ENCODE results near the gene CHML.

DNA sequence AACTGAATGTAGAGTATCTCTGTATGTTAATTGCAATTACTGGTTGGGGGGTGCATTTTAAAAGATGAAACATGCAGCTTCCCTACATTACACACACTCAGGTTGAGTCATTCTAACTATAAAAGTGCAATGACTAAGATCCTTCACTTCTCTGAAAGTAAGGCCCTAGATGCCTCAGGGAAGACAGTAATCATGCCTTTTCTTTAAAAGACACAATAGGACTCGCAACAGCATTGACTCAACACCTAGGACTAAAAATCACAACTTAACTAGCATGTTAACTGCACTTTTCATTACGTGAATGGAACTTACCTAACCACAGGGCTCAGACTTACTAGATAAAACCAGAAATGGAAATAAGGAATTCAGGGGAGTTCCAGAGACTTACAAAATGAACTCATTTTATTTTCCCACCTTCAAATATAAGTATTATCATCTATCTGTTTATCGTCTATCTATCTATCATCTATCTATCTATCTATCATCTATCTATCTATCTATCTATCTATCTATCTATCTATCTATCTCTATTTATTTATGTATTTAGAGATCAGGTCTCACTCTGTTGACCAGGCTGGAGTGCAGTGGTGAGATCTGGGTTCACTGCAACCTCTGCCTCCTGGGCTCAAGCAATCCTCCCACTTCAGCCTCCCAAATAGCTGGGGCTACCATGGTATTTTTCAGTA is 47.8 kb downstream of the CHML start:
- TF ChIP-seq SP2 (tag by site-specific recombination; IDR thresholded peaks at IDR 0.05) = no peak
- TF ChIP-seq ZNF701 (tag by site-specific recombination; IDR thresholded peaks at IDR 0.05) = no peak
- no peak for TF ChIP-seq ZFP37 (tag by site-specific recombination; IDR thresholded peaks at IDR 0.05)
- TF ChIP-seq, protein P1, sequence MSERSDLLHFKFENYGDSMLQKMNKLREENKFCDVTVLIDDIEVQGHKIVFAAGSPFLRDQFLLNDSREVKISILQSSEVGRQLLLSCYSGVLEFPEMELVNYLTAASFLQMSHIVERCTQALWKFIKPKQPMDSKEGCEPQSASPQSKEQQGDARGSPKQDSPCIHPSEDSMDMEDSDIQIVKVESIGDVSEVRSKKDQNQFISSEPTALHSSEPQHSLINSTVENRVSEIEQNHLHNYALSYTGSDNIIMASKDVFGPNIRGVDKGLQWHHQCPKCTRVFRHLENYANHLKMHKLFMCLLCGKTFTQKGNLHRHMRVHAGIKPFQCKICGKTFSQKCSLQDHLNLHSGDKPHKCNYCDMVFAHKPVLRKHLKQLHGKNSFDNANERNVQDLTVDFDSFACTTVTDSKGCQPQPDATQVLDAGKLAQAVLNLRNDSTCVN (tag by site-specific recombination; optimal IDR thresholded peaks at IDR 0.05) = no peak

Measured in HEK293 (cell line).